Stimulated activated CD4-positive, alpha-beta T cell treated with anti-CD3 and anti-CD28 coated beads, Interleukin-12 subunit alpha, Interleukin-12 subunit beta, amount 100 ng/mL, for 24 hours (primary cell): ENCODE results near the gene NUP98.

Experiments
- DNase-seq, 2 experiments: peaks; one replicate each; pipeline ENCODE4 v3.0.0-alpha.2; 2020; ENCODE audit warnings: low read depth in 2 of 2

The NUP98 gene

GRCh38 chr11:3641191-3641590 is 156.2 kb downstream of the NUP98 start:
- no peak for DNase-seq

GRCh38 chr11:3639841-3640240 is 157.5 kb downstream of the NUP98 start:
- no peak for DNase-seq

GRCh38 chr11:3638513-3638912 is 158.8 kb downstream of the NUP98 start:
- DNase-seq: no peak

GRCh38 chr11:3637201-3637600 is 160.2 kb downstream of the NUP98 start:
- no peak for DNase-seq

GRCh38 chr11:3635641-3636375 is 161.5 kb downstream of the NUP98 start:
- DNase-seq: no peak

GRCh38 chr11:3632070-3632660 is 165.2 kb downstream of the NUP98 start:
- no peak for DNase-seq

- no peak for DNase-seq
These were observed 166.0 kb downstream of the NUP98 start for GRCh38 chr11:3631331-3631730.

GRCh38 chr11:3627291-3627690 is 170.1 kb downstream of the NUP98 start:
- DNase-seq: no peak

GRCh38 chr11:3626250-3626960 is 170.9 kb downstream of the NUP98 start:
- DNase-seq: no peak
